Keratinocyte (primary cell): ENCODE measurements around the gene HPCAL1. TPM values are rescaled to one million over a fixed set of nuclear protein-coding genes. Genes with fewer than 3 reads are reported as not detected.

Experiments used
- DNase-seq: peaks from one replicate; pipeline ENCODE4 v3.0.0-alpha.2; 2011; ENCODE audit warnings: low read depth, missing footprints, low spot score
- FAIRE-seq: peaks from 2 replicates; lab custom pipeline; 2011; peaks lifted over from hg19 to GRCh38; lab: Jason Lieb, UNC
- H2AFZ ChIP-seq: 2 replicates; pipeline ENCODE4 v1.6.0; 2012; ENCODE audit warnings: low read length, control low read depth, inconsistent platforms; ENCODE audit not compliant: control insufficient read depth
- H3K27ac ChIP-seq: 2 replicates; pipeline ENCODE4 v1.5.1; 2011; ENCODE audit warnings: low read length; ENCODE audit not compliant: control insufficient read depth, insufficient read depth
- H3K27me3 ChIP-seq: 3 replicates; pipeline ENCODE4 v1.6.0; 2011; ENCODE audit warnings: low read length; ENCODE audit not compliant: control insufficient read depth, insufficient read depth; ENCODE audit errors: extremely low read depth
- H3K36me3 ChIP-seq, 2 experiments: 2 replicates in 1 of 2; 3 replicates in 1 of 2; pipeline ENCODE4 v1.5.1; 2011; ENCODE audit warnings: low read length in 2 of 2, mild to moderate bottlenecking in 1 of 2; ENCODE audit not compliant: control insufficient read depth in 2 of 2, insufficient read depth in 2 of 2; ENCODE audit errors: extremely low read depth in 1 of 2
- H3K4me1 ChIP-seq: 3 replicates; pipeline ENCODE4 v1.5.1; 2011; ENCODE audit warnings: low read length; ENCODE audit not compliant: control insufficient read depth, insufficient read depth; ENCODE audit errors: extremely low read depth
- H3K4me2 ChIP-seq: 3 replicates; pipeline ENCODE4 v1.6.0; 2011; ENCODE audit warnings: low read depth, low read length; ENCODE audit not compliant: control insufficient read depth, insufficient read depth; ENCODE audit errors: extremely low read depth
- H3K4me3 ChIP-seq, 3 experiments: fragments of 200-600 bp in 1 of 3; sonication (generic) in 1 of 3; 2 replicates in 2 of 3; 3 replicates in 1 of 3; pipeline ENCODE4 v1.5.1; 2011 to 2016; ENCODE audit warnings: low read length in 3 of 3, mild to moderate bottlenecking in 3 of 3, control low read depth in 2 of 3, inconsistent platforms in 1 of 3, low read depth in 1 of 3, mixed read lengths in 1 of 3, mixed run types in 1 of 3, moderate library complexity in 1 of 3; ENCODE audit not compliant: control insufficient read depth in 2 of 3, insufficient read depth in 2 of 3; ENCODE audit errors: extremely low read depth in 1 of 3
- H3K79me2 ChIP-seq: 2 replicates; pipeline ENCODE4 v1.6.0; 2012; ENCODE audit warnings: low read length; ENCODE audit not compliant: control insufficient read depth, insufficient read depth
- H3K9ac ChIP-seq: 3 replicates; pipeline ENCODE4 v1.6.0; 2011; ENCODE audit warnings: low read length; ENCODE audit not compliant: control insufficient read depth, insufficient read depth; ENCODE audit errors: extremely low read depth
- H3K9me1 ChIP-seq: 3 replicates; pipeline ENCODE4 v1.6.0; 2011; ENCODE audit warnings: low read length; ENCODE audit not compliant: control insufficient read depth, insufficient read depth; ENCODE audit errors: extremely low read depth
- H3K9me3 ChIP-seq: 2 replicates; pipeline ENCODE4 v1.5.1; 2012; ENCODE audit warnings: low read depth, low read length; ENCODE audit not compliant: control insufficient read depth
- H4K20me1 ChIP-seq: 3 replicates; pipeline ENCODE4 v1.6.0; 2011; ENCODE audit warnings: low read length; ENCODE audit not compliant: control insufficient read depth, insufficient read depth; ENCODE audit errors: extremely low read depth
- CTCF ChIP-seq, 3 experiments: IDR thresholded peaks in 1 of 3; conservative IDR thresholded peaks in 1 of 3; optimal IDR thresholded peaks in 1 of 3; 2 replicates in 2 of 3; 3 replicates in 1 of 3; pipeline versions ENCODE3 to v1.5.1; 2011; ENCODE audit warnings: low read length in 3 of 3, mild to moderate bottlenecking in 3 of 3, moderate library complexity in 2 of 3, control low read depth in 1 of 3, inconsistent platforms in 1 of 3; ENCODE audit not compliant: insufficient read depth in 2 of 3; ENCODE audit errors: extremely low read depth in 1 of 3
- EZH2 ChIP-seq: IDR thresholded peaks from one replicate; pipeline ENCODE4 v1.6.1; 2012; ENCODE audit warnings: inconsistent platforms, mild to moderate bottlenecking, low read length, moderate library complexity
- dilution Hi-C: fragments of 300-500 bp; cut with MboI; formaldehyde crosslinking; loops from one replicate; pipeline ENCODE4 v1.7.0; 2020; ENCODE audit warnings: low sequenced_read_pairs; ENCODE audit not compliant: extremely low pct_ligation_motif_present
- polyA plus RNA-seq, 5 experiments: library from polyadenylated mRNA; depleted of rRNA in 3 of 5; stranded (reverse) in 3 of 5; stranded (forward) in 1 of 5; unstranded in 1 of 5; fragments of >200 nt; gene quantifications; 1 replicate in 1 of 5; 2 replicates in 3 of 5; 3 replicates in 1 of 5; pipeline versions ENCODE4 v1.2.1 to v1.2.3, GENCODE V29; 2011 to 2012; ENCODE audit warnings: missing spikeins in 2 of 5, low read depth in 1 of 5, low replicate concordance in 1 of 5

HPCAL1 gene
- polyA plus RNA-seq, 1 donor (not counting 4 experiments of a cell fraction or from before 2014, with no cell fraction given), result 18.0 TPM

- no peak for FAIRE-seq
- H3K9me3 ChIP-seq, result no peaks in the 10 kb centered on the region
- TF ChIP-seq CTCF (optimal IDR thresholded peaks at IDR 0.05 in 1 of 3, IDR thresholded peaks at IDR 0.05 in 1 of 3, conservative IDR thresholded peaks at IDR 0.05 in 1 of 3; ENCODE audit: extremely low read depth in 1 of 3, insufficient read depth in 2 of 3, low read length in 3 of 3) (no peak), EZH2 (no peak)
Observed at GRCh38 chr2:10292033-10292432, 10.7 kb upstream of the HPCAL1 start.

GRCh38 chr2:10293603-10294002 lies 9.1 kb upstream of the HPCAL1 start:
- Histone ChIP-seq H3K9me1 (no peaks in the 10 kb centered on the region), H3K4me3 (no peak overlapping the region), H3K79me2 (no peaks in the 10 kb centered on the region), H3K9ac (no peak overlapping the region), H3K9me3 (no peaks in the 10 kb centered on the region), H3K4me1 (peaks cover 31% of the 10 kb centered on the region), H3K27ac (no peak overlapping the region), H2AFZ (no peak overlapping the region), H3K36me3 (no peaks in the 10 kb centered on the region), H3K4me2 (no peak overlapping the region), H3K27me3 (no peaks in the 10 kb centered on the region), H4K20me1 (no peaks in the 10 kb centered on the region)
- TF ChIP-seq CTCF (optimal IDR thresholded peaks at IDR 0.05 in 1 of 3, IDR thresholded peaks at IDR 0.05 in 1 of 3, conservative IDR thresholded peaks at IDR 0.05 in 1 of 3; ENCODE audit: extremely low read depth in 1 of 3, insufficient read depth in 2 of 3, low read length in 3 of 3), result no peak
- TF ChIP-seq EZH2, result no peak
- dilution Hi-C loops, result no loop called here
- FAIRE-seq (no peak), DNase-seq (no peak)

More at GRCh38 chr2:10292033-10292432, 10.7 kb upstream of the HPCAL1 start:
- Histone ChIP-seq H3K9ac (no peak overlapping the region), H3K4me3 (no peak overlapping the region), H3K36me3 (no peaks in the 10 kb centered on the region), H3K27ac (no peak overlapping the region), H3K9me1 (no peaks in the 10 kb centered on the region), H2AFZ (no peak overlapping the region), H3K79me2 (no peaks in the 10 kb centered on the region), H3K27me3 (no peaks in the 10 kb centered on the region), H3K4me2 (no peak overlapping the region), H4K20me1 (no peaks in the 10 kb centered on the region), H3K4me1 (peaks cover 26% of the 10 kb centered on the region)
- dilution Hi-C loops, result no loop called here
- DNase-seq, result no peak
